Gastroesophageal sphincter (tissue), 3 donors: Measurements from ENCODE around the gene PPP1R13B.

Experiments used
- POLR2A ChIP-seq, 2 donors: fragments of 450-650 bp; IDR thresholded peaks; one replicate each; pipeline ENCODE4 v1.6.1; 2017; ENCODE audit warnings: antibody characterized with exemption in 2 of 2, mild to moderate bottlenecking in 2 of 2, moderate library complexity in 1 of 2
- TF ChIP-seq, protein P1 (sequence below), 4 experiments: fragments of 200-600 bp in 2 of 4; fragments of 450-650 bp in 2 of 4; sonication (generic) in 1 of 4; IDR thresholded peaks; one replicate each; pipeline ENCODE4 v1.5.1; 2017 to 2019; ENCODE audit warnings: antibody characterized with exemption in 4 of 4, mild to moderate bottlenecking in 2 of 4, moderate library complexity in 2 of 4

DNA sequence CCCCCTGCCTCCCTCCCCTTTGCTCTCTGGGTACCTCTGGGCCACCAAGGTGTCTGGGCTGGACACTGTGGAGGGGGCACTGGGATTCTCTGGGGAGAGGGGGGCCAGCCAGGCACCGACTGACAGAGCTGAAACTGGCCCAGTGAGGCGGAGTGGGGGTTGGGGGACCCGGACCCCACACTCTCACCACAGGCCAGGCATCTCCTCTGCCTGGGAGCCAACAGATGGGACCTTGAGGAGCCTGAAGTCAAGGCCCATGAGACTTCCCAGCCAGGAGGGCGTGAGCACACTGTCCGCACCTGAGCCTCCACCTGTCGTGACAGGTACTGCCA is 39.8 kb upstream of the PPP1R13B start:
- TF ChIP-seq, protein P1, sequence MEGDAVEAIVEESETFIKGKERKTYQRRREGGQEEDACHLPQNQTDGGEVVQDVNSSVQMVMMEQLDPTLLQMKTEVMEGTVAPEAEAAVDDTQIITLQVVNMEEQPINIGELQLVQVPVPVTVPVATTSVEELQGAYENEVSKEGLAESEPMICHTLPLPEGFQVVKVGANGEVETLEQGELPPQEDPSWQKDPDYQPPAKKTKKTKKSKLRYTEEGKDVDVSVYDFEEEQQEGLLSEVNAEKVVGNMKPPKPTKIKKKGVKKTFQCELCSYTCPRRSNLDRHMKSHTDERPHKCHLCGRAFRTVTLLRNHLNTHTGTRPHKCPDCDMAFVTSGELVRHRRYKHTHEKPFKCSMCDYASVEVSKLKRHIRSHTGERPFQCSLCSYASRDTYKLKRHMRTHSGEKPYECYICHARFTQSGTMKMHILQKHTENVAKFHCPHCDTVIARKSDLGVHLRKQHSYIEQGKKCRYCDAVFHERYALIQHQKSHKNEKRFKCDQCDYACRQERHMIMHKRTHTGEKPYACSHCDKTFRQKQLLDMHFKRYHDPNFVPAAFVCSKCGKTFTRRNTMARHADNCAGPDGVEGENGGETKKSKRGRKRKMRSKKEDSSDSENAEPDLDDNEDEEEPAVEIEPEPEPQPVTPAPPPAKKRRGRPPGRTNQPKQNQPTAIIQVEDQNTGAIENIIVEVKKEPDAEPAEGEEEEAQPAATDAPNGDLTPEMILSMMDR (IDR thresholded peaks at IDR 0.05): no peak
- TF ChIP-seq POLR2A (IDR thresholded peaks at IDR 0.05): no peak
